CD4-positive, alpha-beta T cell treated with Interleukin-10 for 1 hour (primary cell): ENCODE data around the gene CSNK1A1.
"Not testable (repeated sequence)": the region's sequence is repeated elsewhere in the genome, so short reads cannot be mapped to it uniquely, and the experiment has no call there.

Experiments used
- DNase-seq: peaks from one replicate; pipeline ENCODE4 v3.0.0-alpha.2; 2020

The CSNK1A1 gene

GRCh38 chr5:149572170-149572569 is 20.9 kb upstream of the CSNK1A1 start:
- DNase-seq, result no peak

- DNase-seq, result no peak
Observed at GRCh38 chr5:149567226-149567625, 16.0 kb upstream of the CSNK1A1 start.

GRCh38 chr5:149564542-149565140 is 13.4 kb upstream of the CSNK1A1 start:
- DNase-seq, result peak; percentile 75

GRCh38 chr5:149563466-149563865 is 12.2 kb upstream of the CSNK1A1 start:
- no peak for DNase-seq

GRCh38 chr5:149561848-149562247 is 10.6 kb upstream of the CSNK1A1 start:
- no peak for DNase-seq

GRCh38 chr5:149559706-149560105 is 8.5 kb upstream of the CSNK1A1 start:
- DNase-seq, result no peak

- DNase-seq, result no peak
Observed at GRCh38 chr5:149552553-149553160, 1.4 kb upstream of the CSNK1A1 start.

- no peak for DNase-seq
Observed at GRCh38 chr5:149552038-149552494, 827 bp upstream of the CSNK1A1 start.

- DNase-seq, result no peak
Observed at GRCh38 chr5:149550594-149551226, 529 bp downstream of the CSNK1A1 start.

- DNase-seq, result no peak
Observed at GRCh38 chr5:149550268-149550583, 1.0 kb downstream of the CSNK1A1 start.

GRCh38 chr5:149549461-149550267 is 1.6 kb downstream of the CSNK1A1 start:
- peak; percentile 53 for DNase-seq

- DNase-seq, result no peak
Observed at GRCh38 chr5:149546974-149547373, 4.3 kb downstream of the CSNK1A1 start.

GRCh38 chr5:149545327-149545726 is 5.9 kb downstream of the CSNK1A1 start:
- no peak for DNase-seq

- DNase-seq, result no peak
Observed at GRCh38 chr5:149544028-149544420, 7.2 kb downstream of the CSNK1A1 start.

GRCh38 chr5:149543361-149544027 is 7.7 kb downstream of the CSNK1A1 start:
- DNase-seq, result no peak

- DNase-seq, result no peak
Observed at GRCh38 chr5:149541893-149542292, 9.3 kb downstream of the CSNK1A1 start.

- DNase-seq, result no peak
Observed at GRCh38 chr5:149540089-149540488, 11.2 kb downstream of the CSNK1A1 start.

GRCh38 chr5:149537374-149537975 is 13.8 kb downstream of the CSNK1A1 start:
- DNase-seq, result no peak

- not testable (repeated sequence) for DNase-seq
Observed at GRCh38 chr5:149535787-149536186, 15.5 kb downstream of the CSNK1A1 start.

- no peak for DNase-seq
Observed at GRCh38 chr5:149532413-149532812, 18.8 kb downstream of the CSNK1A1 start.

GRCh38 chr5:149529463-149529862 is 21.8 kb downstream of the CSNK1A1 start:
- DNase-seq, result no peak

GRCh38 chr5:149528281-149529060 is 22.8 kb downstream of the CSNK1A1 start:
- DNase-seq, result no peak
